Naive thymus-derived CD8-positive, alpha-beta T cell (primary cell): ENCODE measurements around the gene VAT1L. TPM values are rescaled to one million over a fixed set of nuclear protein-coding genes. Genes with fewer than 3 reads are reported as not detected.

Experiments
- ATAC-seq, 2 donors: fragments of 150-1000 bp; cut with Tn5 transposase in 1 of 2; sonication (Bioruptor Pico), chemical (Tn5 transposase) in 1 of 2; 1 replicate in 1 of 2; 2 replicates in 1 of 2; pipeline ENCODE4 v1.10.0; 2021; ENCODE audit warnings: mild to moderate bottlenecking in 2 of 2, moderate library complexity in 2 of 2
- POLR2A ChIA-PET: fragments of 350-600 bp; sonication (Branson Sonifier 250); formaldehyde crosslinking; loops from one replicate; lab custom pipeline; 2021; ENCODE audit warnings: antibody characterized with exemption; lab: Charles Lee
- DNase-seq, 10 donors: peaks; one replicate each; pipeline versions ENCODE4 v3.0.0 to v3.0.0-alpha.2; 2020 to 2022
- H3K27ac Mint-ChIP-seq, 10 donors: one replicate each; pipeline ENCODE4 v1.8.0; 2020 to 2022; ENCODE audit warnings: mild to moderate bottlenecking in 10 of 10, mixed read lengths in 10 of 10, moderate library complexity in 4 of 10, inconsistent platforms in 1 of 10
- H3K27me3 Mint-ChIP-seq, 5 donors: one replicate each; pipeline ENCODE4 v1.8.0; 2021 to 2022; ENCODE audit warnings: mixed read lengths in 5 of 5
- H3K36me3 Mint-ChIP-seq, 3 donors: one replicate each; pipeline ENCODE4 v1.8.0; 2020 to 2022; ENCODE audit warnings: mixed read lengths in 3 of 3, mild to moderate bottlenecking in 2 of 3, inconsistent platforms in 1 of 3
- H3K4me1 Mint-ChIP-seq, 4 donors: one replicate each; pipeline ENCODE4 v1.8.0; 2021 to 2022; ENCODE audit warnings: mixed read lengths in 4 of 4
- H3K4me3 Mint-ChIP-seq, 10 donors: one replicate each; pipeline ENCODE4 v1.8.0; 2020 to 2022; ENCODE audit warnings: mild to moderate bottlenecking in 10 of 10, mixed read lengths in 10 of 10, moderate library complexity in 6 of 10, inconsistent platforms in 1 of 10
- H3K9me3 Mint-ChIP-seq, 9 donors: one replicate each; pipeline ENCODE4 v1.8.0; 2020 to 2022; ENCODE audit warnings: mixed read lengths in 9 of 9, mild to moderate bottlenecking in 3 of 9, inconsistent platforms in 1 of 9, moderate library complexity in 1 of 9
- polyA plus RNA-seq, 3 donors: library from polyadenylated mRNA; unstranded; fragments of 300-500 nt; fragmentation: Illumina TruSeq; gene quantifications; one replicate each; pipeline ENCODE4 v1.2.3, GENCODE V29; 2021
- total RNA-seq, 8 experiments: library from RNA in 2 of 8; stranded (reverse) in 2 of 8; gene quantifications; one replicate each; pipeline ENCODE4 v1.2.3 and lab custom pipeline; 2021 to 2026

Gene VAT1L
- total and polyA plus RNA-seq, 5 experiments from 2014 or later, result not detected

DNA sequence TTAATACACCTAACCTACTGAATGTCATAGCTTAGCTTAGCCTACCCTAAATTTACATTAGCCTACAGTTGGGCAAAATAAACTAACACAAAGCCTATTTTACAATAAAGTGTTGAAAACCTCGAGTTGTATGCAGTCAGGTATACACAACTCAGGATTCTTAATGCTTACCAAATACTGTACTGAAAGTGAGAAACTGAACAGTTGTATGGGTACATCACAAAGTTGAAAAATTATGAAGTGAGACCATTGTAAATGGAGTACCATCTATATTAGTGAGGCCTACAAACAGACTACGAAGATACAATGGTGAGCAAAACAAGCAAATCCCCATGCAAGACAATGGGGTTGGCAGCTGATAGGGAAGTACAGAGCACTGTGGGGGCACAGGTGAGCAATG is 79.7 kb downstream of the VAT1L start:
- Mint-ChIP-seq H3K4me3 (no peak overlapping the region), H3K4me1 (peaks cover 0 to 9% (median 2%) of the 10 kb centered on the region in 4 donors), H3K27me3 (peaks cover 0 to 31% (median 6%) of the 10 kb centered on the region in 5 donors), H3K9me3 (peaks cover 0 to 4% (median 0%) of the 10 kb centered on the region in 9 donors), H3K36me3 (no peaks in the 10 kb centered on the region), H3K27ac (no peak overlapping the region)
- POLR2A ChIA-PET, result no interaction called here
- DNase-seq, result no peak
- ATAC-seq, result no peak

DNA sequence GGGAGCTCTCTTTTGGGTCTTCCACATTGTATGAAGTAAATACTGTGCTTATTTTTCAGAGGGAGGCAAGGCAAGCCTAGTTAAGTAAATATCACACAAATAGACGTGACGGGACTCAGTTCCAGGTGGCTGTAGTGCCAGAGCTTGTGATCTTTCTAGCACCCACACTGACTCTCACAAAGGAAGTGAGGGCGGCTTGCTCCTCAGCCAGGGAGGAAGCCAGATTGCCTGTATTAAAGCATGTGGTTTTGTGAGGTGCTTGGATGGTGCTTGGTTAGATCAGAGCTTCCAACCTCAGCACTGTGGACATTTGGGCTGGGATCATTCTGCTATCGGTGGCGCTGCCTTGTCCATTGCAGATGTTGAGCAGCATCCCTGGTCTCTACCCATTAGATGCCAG is 80.1 kb downstream of the VAT1L start:
- no peak overlapping the region for H3K4me3 Mint-ChIP-seq
- ATAC-seq, result no peak
- H3K36me3 Mint-ChIP-seq, result no peaks in the 10 kb centered on the region
- POLR2A ChIA-PET, result no interaction called here
- H3K4me1 Mint-ChIP-seq, result peaks cover 0 to 9% (median 2%) of the 10 kb centered on the region in 4 donors
- no peak overlapping the region for H3K27ac Mint-ChIP-seq
- H3K9me3 Mint-ChIP-seq, result peaks cover 0 to 4% (median 0%) of the 10 kb centered on the region in 9 donors
- no peak for DNase-seq
- H3K27me3 Mint-ChIP-seq, result peaks cover 0 to 27% (median 6%) of the 10 kb centered on the region in 5 donors

DNA sequence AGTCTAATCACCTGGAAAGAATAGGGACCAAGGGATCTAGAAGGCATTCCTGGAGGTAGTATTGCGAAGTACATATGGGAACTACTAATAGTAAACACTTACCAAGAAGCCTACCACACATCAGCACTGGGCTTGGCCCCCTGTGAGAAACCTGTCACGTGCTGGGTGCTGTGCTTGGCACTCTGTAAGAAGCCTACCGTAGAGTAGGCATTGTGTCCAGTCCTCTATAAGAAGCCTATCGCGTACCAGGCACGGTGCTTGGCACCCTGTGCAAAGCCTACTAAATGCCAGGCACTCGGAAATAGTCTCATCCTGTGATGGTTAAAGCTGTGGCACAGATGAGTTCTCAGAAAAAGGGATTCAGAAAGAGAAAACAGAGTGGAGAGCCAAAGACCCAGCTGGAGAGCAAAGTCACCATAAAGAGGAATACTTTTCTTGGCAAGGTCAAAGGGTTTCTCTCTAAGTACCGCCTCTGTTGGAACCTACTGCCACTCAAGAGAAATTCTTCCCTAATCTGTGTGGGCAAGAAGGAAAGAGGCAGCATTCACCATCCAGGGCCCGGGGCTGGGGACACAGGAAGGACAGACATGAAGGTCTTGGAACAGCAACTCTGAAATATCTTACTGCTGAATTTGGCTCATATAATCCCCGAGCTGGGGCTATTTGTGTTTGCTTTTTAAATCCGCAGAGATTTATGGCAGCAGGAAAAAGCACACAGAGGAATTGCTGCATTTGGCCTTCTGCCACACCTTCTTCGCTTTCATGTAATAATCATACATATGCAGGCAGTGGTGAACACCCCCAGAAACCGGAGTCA is 81.8 kb downstream of the VAT1L start:
- peaks cover 0 to 5% (median 0%) of the 10 kb centered on the region in 9 donors for H3K9me3 Mint-ChIP-seq
- no peak for ATAC-seq
- no peak overlapping the region for H3K27ac Mint-ChIP-seq
- no peaks in the 10 kb centered on the region for H3K36me3 Mint-ChIP-seq
- no peak for DNase-seq
- H3K4me1 Mint-ChIP-seq, result peaks cover 0 to 9% (median 2%) of the 10 kb centered on the region in 4 donors
- POLR2A ChIA-PET, result interaction anchor here (0.6 kb wide), 1 partner anchor 15 kb away, joined by 3 read pairs; no protein-coding TSS in a partner anchor
- peaks cover 0 to 26% (median 6%) of the 10 kb centered on the region in 5 donors for H3K27me3 Mint-ChIP-seq
- no peak overlapping the region for H3K4me3 Mint-ChIP-seq

DNA sequence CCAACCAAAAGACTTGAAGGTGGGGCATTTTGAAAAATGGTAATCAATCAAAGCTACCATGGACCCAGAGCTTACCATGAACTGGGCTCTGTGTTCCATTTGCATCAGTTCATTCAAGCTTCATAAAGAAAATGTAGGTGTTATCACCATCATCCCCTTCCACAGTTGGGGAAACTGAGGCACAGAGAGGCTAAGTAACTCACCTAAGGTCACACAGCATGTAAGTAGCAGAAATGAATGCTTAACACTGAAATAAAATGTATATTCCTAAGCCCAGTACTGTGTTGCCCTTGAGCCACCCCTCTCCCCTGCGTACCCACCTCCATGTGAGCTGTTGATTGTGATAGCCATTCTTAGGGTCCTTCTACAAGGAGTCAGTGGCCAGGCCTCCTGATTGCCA is 83.6 kb downstream of the VAT1L start:
- ATAC-seq, result no peak
- Mint-ChIP-seq H3K4me1 (peaks cover 0 to 9% (median 1%) of the 10 kb centered on the region in 4 donors), H3K9me3 (peaks cover 0 to 2% (median 0%) of the 10 kb centered on the region in 9 donors), H3K27ac (no peak overlapping the region), H3K4me3 (no peak overlapping the region), H3K27me3 (peaks cover 0 to 22% (median 6%) of the 10 kb centered on the region in 5 donors), H3K36me3 (no peaks in the 10 kb centered on the region)
- no peak for DNase-seq
- POLR2A ChIA-PET, result no interaction called here

DNA sequence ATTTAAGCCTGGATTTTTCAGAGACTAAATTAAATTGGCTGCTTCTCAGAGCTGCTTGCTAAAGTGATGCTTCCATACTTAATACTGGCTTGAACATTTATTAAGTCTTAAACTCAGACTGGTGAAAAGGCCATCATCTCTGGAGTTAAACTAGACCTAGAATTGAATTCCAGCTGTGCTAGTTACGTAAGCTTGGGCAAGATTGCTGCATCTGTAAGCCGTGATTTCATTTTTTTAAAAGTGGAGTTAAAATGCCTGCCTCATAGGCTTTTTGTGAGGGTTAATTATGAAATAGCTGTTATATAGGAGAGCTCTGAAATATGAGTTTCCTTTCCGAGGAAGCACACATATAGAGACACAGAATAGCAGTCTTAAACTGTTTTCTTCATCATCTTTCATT is 84.7 kb downstream of the VAT1L start:
- Mint-ChIP-seq H3K36me3 (no peaks in the 10 kb centered on the region), H3K4me3 (no peak overlapping the region), H3K4me1 (peaks cover 0 to 9% (median 1%) of the 10 kb centered on the region in 4 donors), H3K9me3 (peaks cover 0 to 2% (median 0%) of the 10 kb centered on the region in 9 donors), H3K27ac (no peak overlapping the region), H3K27me3 (peaks cover 0 to 22% (median 6%) of the 10 kb centered on the region in 5 donors)
- DNase-seq (no peak), ATAC-seq (no peak)
- POLR2A ChIA-PET, result no interaction called here

DNA sequence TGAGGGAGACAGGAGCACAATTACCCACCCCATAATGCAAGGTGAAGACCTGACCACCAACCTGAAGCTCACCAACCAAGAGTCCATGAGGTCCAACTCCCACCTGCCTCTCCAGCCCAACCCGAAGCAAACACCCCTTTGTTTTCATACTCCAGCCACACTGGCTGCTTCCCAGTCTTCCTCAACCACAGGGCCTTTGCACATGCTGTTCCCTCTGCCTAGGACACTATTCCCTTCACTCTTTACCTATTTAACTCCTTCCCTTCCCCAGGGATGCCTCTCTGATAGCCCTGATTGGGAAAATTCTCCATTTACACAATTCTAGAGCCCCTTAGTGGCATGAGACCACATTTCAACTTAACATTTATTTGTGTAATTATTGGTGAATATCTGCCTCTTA is 86.0 kb downstream of the VAT1L start:
- Mint-ChIP-seq H3K9me3 (peaks cover 0 to 2% (median 0%) of the 10 kb centered on the region in 9 donors), H3K4me3 (no peak overlapping the region), H3K27ac (no peak overlapping the region), H3K27me3 (peaks cover 0 to 18% (median 6%) of the 10 kb centered on the region in 5 donors), H3K4me1 (no peaks in the 10 kb centered on the region), H3K36me3 (no peaks in the 10 kb centered on the region)
- DNase-seq (no peak), ATAC-seq (no peak)
- POLR2A ChIA-PET, result no interaction called here

DNA sequence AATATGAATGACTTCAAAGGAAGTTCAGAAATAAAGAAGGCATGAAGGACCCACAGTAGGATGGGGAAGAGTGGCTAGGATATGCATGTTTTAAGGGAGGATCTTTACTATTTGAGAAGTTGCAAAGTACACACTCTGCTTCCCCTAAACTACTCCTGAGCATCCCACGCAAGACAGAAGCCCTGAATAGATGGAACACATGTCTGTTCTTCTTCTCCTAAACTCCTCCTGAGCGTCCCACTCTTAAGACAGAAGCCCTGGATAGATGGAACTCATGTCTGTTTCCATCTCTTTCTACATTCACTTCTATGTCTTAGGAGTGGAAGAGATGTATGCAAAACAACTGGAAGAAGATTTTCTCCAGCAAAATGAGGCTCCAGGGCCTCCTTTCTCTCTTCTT is 88.4 kb downstream of the VAT1L start:
- Mint-ChIP-seq H3K27ac (no peak overlapping the region), H3K4me3 (no peak overlapping the region), H3K4me1 (no peaks in the 10 kb centered on the region), H3K36me3 (no peaks in the 10 kb centered on the region), H3K9me3 (peaks cover 0 to 2% (median 0%) of the 10 kb centered on the region in 9 donors), H3K27me3 (peaks cover 0 to 21% (median 6%) of the 10 kb centered on the region in 5 donors)
- no peak for ATAC-seq
- POLR2A ChIA-PET, result no interaction called here
- DNase-seq, result no peak

DNA sequence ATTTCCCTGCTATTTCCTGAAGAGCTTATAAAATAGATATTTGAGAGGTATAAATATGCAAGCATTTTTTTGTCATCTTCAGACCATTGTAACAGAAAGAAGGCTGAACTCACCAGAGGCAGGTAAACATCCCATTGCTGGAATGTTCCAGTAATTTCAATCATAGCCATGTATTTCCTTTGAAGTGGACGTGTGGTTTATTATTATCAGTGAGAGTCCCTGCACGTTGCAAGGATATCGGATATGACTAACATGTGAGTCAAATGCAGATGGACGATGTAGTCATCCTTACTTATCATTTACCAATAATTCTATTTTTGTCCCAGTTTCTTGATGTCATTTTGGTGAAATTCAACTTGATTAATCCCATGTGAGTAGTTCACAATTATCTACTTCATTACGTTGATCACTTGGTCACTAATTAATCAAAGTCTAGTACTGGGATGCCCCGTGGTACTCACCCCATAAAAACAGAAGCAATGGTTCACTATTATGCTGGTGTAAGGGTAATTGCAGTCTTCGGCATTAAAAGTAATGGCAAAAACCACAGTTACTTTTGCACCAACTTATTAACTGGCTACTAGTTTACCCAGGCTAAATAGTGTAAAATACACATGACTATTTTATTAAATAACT is 89.5 kb downstream of the VAT1L start:
- ATAC-seq, result no peak
- Mint-ChIP-seq H3K36me3 (no peaks in the 10 kb centered on the region), H3K27ac (no peak overlapping the region), H3K9me3 (peaks cover 0 to 2% (median 0%) of the 10 kb centered on the region in 9 donors), H3K4me3 (no peak overlapping the region), H3K27me3 (peaks cover 0 to 17% (median 2%) of the 10 kb centered on the region in 5 donors), H3K4me1 (no peaks in the 10 kb centered on the region)
- POLR2A ChIA-PET, result no interaction called here
- DNase-seq, result no peak

DNA sequence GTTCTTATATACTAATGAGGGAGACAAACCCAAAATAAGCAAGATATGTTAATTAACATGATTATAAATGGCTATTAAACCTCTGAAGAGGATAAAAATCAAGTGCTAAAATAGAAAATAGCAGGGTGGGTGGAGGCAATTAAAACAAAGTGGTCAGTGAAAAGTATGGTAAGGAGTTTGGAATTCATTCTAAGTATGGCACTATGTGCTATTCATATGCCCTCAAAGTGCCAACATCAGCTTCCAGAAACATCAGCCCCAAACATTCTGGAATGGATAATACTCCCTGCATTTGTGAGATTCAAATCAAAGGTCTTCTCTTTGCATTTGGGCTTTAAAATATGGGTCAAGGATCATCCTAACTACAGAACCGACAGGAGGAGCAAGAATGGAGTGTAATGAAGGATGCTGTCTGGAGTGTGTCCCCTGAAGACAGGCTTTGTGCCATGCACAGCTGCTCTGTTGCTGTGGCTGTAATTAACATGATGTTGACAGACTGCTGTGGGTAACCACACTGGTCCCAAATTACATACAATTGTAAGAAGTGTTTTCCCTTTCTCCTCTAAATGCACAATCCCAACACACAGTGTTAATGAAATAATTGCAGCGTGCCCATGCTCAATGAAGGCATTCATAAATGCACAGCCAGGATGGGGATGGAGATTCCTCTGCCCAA is 93.1 kb downstream of the VAT1L start:
- H3K27me3 Mint-ChIP-seq, result peaks cover 2 to 16% (median 4%) of the 10 kb centered on the region in 5 donors
- no peak overlapping the region for H3K27ac Mint-ChIP-seq
- H3K36me3 Mint-ChIP-seq, result no peaks in the 10 kb centered on the region
- H3K9me3 Mint-ChIP-seq, result no peaks in the 10 kb centered on the region
- DNase-seq (no peak), ATAC-seq (no peak)
- no peaks in the 10 kb centered on the region for H3K4me1 Mint-ChIP-seq
- POLR2A ChIA-PET, result no interaction called here
- no peak overlapping the region for H3K4me3 Mint-ChIP-seq

DNA sequence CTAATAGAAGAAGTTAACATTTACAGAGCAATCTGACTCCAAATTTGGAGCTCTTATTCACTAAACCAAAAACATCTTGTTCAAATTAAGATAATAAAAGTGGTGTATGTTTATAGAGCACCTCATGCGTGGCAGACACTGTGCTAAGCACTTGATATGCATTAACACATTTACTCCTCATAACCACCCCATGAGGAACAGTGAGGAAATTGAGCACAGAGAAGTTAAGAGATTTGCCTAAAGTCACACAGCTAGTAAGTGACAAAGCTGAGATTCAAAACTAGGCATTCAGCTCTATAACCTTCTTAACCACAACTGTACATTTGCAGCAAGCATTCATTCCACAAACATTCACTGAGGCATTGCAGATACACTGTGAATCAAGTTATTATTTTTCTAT is 94.0 kb downstream of the VAT1L start:
- no peaks in the 10 kb centered on the region for H3K36me3 Mint-ChIP-seq

DNA sequence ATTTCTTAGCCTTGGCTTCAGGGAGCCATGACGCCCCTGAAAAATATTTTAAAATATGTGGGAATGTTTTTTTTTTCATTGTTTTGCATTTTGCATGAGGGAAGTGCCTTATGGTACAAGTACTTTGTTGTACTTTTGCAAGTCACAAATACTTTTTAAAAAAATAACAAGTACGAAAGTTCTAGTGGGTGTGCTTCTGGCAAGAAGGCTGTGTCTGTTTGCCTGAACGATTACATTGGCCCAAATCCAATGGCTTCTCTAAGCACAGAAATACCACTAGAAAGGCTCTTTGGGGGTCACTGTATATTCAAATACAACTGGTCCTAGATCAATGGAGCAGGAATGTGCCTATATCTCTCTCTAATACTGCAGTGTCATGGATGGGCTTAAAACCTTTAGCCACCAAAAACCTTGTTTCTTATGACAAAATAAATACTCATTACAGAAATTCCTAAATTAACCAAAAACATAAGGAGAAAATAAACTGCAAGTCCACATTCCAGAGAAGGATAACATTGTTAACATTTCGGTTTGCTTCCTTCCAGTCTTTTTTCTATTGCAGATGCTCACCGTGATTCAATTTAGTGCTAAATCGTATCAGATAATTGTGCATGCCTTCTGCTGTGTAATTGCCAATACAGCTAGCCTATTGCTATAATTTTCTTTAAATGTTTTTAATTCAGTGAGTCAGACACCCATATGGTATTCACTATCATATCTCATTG is 97.4 kb downstream of the VAT1L start:
- H3K4me1 Mint-ChIP-seq, result no peaks in the 10 kb centered on the region
- no peaks in the 10 kb centered on the region for H3K9me3 Mint-ChIP-seq
- POLR2A ChIA-PET, result no interaction called here
- peaks cover 4 to 33% (median 9%) of the 10 kb centered on the region in 5 donors for H3K27me3 Mint-ChIP-seq
- DNase-seq (no peak), ATAC-seq (no peak)
- no peaks in the 10 kb centered on the region for H3K36me3 Mint-ChIP-seq
- H3K27ac Mint-ChIP-seq, result no peak overlapping the region
- no peak overlapping the region for H3K4me3 Mint-ChIP-seq

More for the DNA sequence above, 94.0 kb downstream of the VAT1L start:
- POLR2A ChIA-PET, result no interaction called here
- Mint-ChIP-seq H3K4me3 (no peak overlapping the region), H3K27ac (no peak overlapping the region), H3K27me3 (peaks cover 4 to 11% (median 6%) of the 10 kb centered on the region in 5 donors), H3K4me1 (no peaks in the 10 kb centered on the region), H3K9me3 (no peaks in the 10 kb centered on the region)
- no peak for ATAC-seq
- no peak for DNase-seq

DNA sequence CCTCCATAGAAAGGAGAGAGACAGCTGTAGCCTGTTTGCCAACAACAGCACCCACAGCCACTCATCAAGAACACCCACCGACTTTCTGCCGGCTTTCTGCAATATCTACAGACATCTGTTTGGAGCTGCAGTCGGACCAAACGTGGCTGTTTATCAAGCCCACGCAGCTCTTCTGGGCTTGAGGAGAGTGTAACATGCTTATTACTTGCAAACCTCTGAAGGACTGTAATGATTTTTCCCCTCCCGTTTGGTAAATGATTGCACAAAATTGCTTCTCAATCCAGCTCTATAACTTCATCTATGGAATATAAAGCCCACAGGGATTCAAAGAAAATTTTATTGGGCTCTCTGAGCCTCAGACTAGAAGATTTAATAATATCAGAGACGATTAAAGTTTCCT is 100.5 kb downstream of the VAT1L start:
- Mint-ChIP-seq H3K36me3 (no peaks in the 10 kb centered on the region), H3K4me3 (no peak overlapping the region), H3K9me3 (no peaks in the 10 kb centered on the region), H3K27me3 (peaks cover 2 to 27% (median 8%) of the 10 kb centered on the region in 5 donors), H3K4me1 (no peaks in the 10 kb centered on the region), H3K27ac (no peak overlapping the region)
- ATAC-seq (no peak), DNase-seq (no peak)
- POLR2A ChIA-PET, result no interaction called here
